ENCODE data around the gene VPS26C. TPM values are rescaled to one million over a fixed set of nuclear protein-coding genes. Genes with fewer than 3 reads are reported as not detected.

The VPS26C gene
- polyA plus RNA-seq, 2 of the 4 experiments (the other 2 are of a cell fraction), result 24.2 to 29.5 TPM

DNA sequence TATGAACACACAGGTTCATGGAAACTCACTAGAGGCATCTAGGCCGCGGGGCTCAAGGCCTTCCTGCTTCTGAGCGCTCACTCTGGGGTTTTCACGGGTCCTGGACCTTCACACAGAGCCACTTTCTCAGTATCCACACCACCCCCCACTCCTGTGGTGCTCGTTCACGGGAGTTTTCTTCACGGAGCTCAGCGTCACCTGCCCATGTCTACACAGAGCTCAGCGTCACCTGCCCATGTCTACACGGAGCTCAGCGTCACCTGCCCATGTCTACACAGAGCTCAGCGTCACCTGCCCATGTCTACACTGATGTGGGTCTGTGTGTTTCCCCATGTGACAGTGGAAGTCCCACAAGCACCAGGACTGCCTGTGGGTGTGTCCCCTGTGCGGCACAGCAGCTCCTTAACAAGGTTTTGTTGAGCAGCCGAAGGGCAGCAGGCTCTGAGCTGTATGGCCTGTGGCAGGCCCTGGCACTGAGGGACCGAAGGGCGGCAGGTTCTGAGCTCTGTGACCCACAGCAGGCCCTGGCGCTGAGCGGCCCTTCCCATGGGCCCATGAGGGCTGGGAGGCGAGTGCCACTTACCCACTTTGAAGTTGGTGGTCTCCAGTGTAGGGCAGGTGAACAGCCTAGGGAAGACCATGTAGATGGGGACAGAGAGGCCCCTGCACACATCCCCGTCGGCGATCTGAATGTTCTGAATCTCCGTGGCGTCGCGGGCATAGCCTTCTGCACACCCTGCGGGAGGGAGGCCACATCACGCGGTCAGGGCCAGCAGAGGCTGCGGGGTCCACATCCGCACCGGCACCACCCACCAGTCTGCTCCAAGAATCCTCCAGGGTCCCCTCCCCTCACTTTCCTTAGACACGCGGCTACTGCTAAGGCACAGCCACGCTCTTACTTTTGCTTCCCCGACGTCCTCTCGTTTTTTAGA, 39.8 kb downstream of the VPS26C start (continued):
- no peak for TF ChIP-seq ATOH8 (CRISPR knock-in tag; IDR thresholded peaks at IDR 0.05; ENCODE audit: low read depth)
- no peak for TF ChIP-seq JUNB (IDR thresholded peaks at IDR 0.05)
- TF ChIP-seq FOSB (CRISPR knock-in tag; IDR thresholded peaks at IDR 0.05), result no peak
- TF ChIP-seq PHF8 (IDR thresholded peaks at IDR 0.05; ENCODE audit: borderline replicate concordance, low read depth), result no peak

- FAIRE-seq (no peak), DNase-seq (ENCODE audit: low read depth in 1 of 2, low spot score in 1 of 2) (no peak), ATAC-seq (no peak)
- H3K4me3 ChIP-seq, result no peak overlapping the region
- no peak overlapping the region for H3K4me2 ChIP-seq
- CTCF ChIA-PET, result no interaction called here
- H3K4me1 ChIP-seq, result no peaks in the 10 kb centered on the region
- POLR2A ChIA-PET, result no interaction called here
- no peaks in the 10 kb centered on the region for H3K9me3 ChIP-seq
- WGBS (ENCODE audit: missing lambda C conversion rate), result 94% methylated on average over 10 of the region's 18 CpGs
- TF ChIP-seq HOXB13 (CRISPR knock-in tag; IDR thresholded peaks at IDR 0.05; ENCODE audit: low read depth) (no peak), HOXB5 (CRISPR knock-in tag; IDR thresholded peaks at IDR 0.05) (no peak), ESRRA (IDR thresholded peaks at IDR 0.05; ENCODE audit: borderline replicate concordance, low read length) (no peak), JUNB (IDR thresholded peaks at IDR 0.05) (no peak), REST (IDR thresholded peaks at IDR 0.05) (no peak), KDM1A (IDR thresholded peaks at IDR 0.05; ENCODE audit: low read depth) (no peak), HOXA7 (CRISPR knock-in tag; IDR thresholded peaks at IDR 0.05) (no peak), SREBF2 (IDR thresholded peaks at IDR 0.05) (no peak), HDAC2 (IDR thresholded peaks at IDR 0.05) (no peak), EHMT2 (IDR thresholded peaks at IDR 0.05; ENCODE audit: low read depth) (no peak)
- no peak overlapping the region for H3K27ac ChIP-seq
Observed at GRCh38 chr21:37226041-37226920, 40.9 kb downstream of the VPS26C start.

- FAIRE-seq, result no peak
- CTCF ChIA-PET, result interaction anchor here (0.6 kb wide), 1 partner anchor 21 kb away, joined by 4 read pairs; no protein-coding TSS in a partner anchor
- 92% methylated on average over 21 of the region's 21 CpGs for WGBS (ENCODE audit: missing lambda C conversion rate)
- no peak for TF ChIP-seq POLR2AphosphoS2 (conservative IDR thresholded peaks at IDR 0.05; ENCODE audit: low read length)
- TF ChIP-seq BHLHE40 (IDR thresholded peaks at IDR 0.05; ENCODE audit: low read depth, low read length), result no peak
- no peak for TF ChIP-seq CBX8 (IDR thresholded peaks at IDR 0.05)
- TF ChIP-seq FOXS1 (CRISPR knock-in tag; IDR thresholded peaks at IDR 0.05), result no peak
- no peak for TF ChIP-seq HDAC2 (IDR thresholded peaks at IDR 0.05)
- TF ChIP-seq NR3C1 (IDR thresholded peaks at IDR 0.05), result no peak
- TF ChIP-seq TP53 (CRISPR knock-in tag; IDR thresholded peaks at IDR 0.05), result no peak
- no peak for TF ChIP-seq CBX2 (IDR thresholded peaks at IDR 0.05; ENCODE audit: borderline replicate concordance, low read depth)
- no peak for TF ChIP-seq JUN (IDR thresholded peaks at IDR 0.05)
- no peak for TF ChIP-seq CEBPB (IDR thresholded peaks at IDR 0.05)
- TF ChIP-seq ELK1 (IDR thresholded peaks at IDR 0.05; ENCODE audit: low read depth, low read length), result no peak
- TF ChIP-seq EHMT2 (IDR thresholded peaks at IDR 0.05; ENCODE audit: low read depth), result no peak
- TF ChIP-seq RFX5 (IDR thresholded peaks at IDR 0.05), result no peak
- TF ChIP-seq NFE2L2 (conservative IDR thresholded peaks at IDR 0.05; ENCODE audit: low read length), result no peak
- no peak for TF ChIP-seq ZNF302 (CRISPR knock-in tag; IDR thresholded peaks at IDR 0.05)
- TF ChIP-seq RNF2 (IDR thresholded peaks at IDR 0.05; ENCODE audit: borderline replicate concordance, low read depth), result no peak
Observed at GRCh38 chr21:37224861-37225839, 42.0 kb downstream of the VPS26C start.

More at GRCh38 chr21:37224861-37225839, 42.0 kb downstream of the VPS26C start:
- no peak for ATAC-seq
- Histone ChIP-seq H3K4me1 (peaks cover 2% of the 10 kb centered on the region; the same call in 1 of the 3 replicates), H3K27ac (no peak overlapping the region), H3K9me3 (no peaks in the 10 kb centered on the region), H3K4me2 (no peak overlapping the region), H3K4me3 (no peak overlapping the region)
- POLR2A ChIA-PET, result no interaction called here
- DNase-seq (ENCODE audit: low read depth in 1 of 2, low spot score in 1 of 2), result no peak
